HepG2 (cell line): ENCODE measurements around the gene PCSK5.

Experiments
- CTCF ChIP-seq: sonication (generic); formaldehyde crosslinking; IDR thresholded peaks from 2 replicates; pipeline ENCODE4 v1.5.0; 2020; ENCODE audit warnings: mild to moderate bottlenecking, missing genetic modification reagents, moderate library complexity
- EZH2 ChIP-seq: conservative IDR thresholded peaks from 2 replicates; pipeline ENCODE4 v1.6.1; 2012; ENCODE audit warnings: mild to moderate bottlenecking, low read depth, low read length, moderate library complexity
- IKZF4 ChIP-seq: sonication (generic); formaldehyde crosslinking; IDR thresholded peaks from 2 replicates; pipeline ENCODE4 v1.5.1; 2020; ENCODE audit warnings: borderline replicate concordance, mild to moderate bottlenecking, low read depth, missing genetic modification reagents; ENCODE audit errors: not compliant biosample characterization
- MXI1 ChIP-seq: IDR thresholded peaks from 3 replicates; pipeline ENCODE4 v1.6.1; 2012; ENCODE audit warnings: low read depth, low read length, inconsistent platforms, borderline replicate concordance
- POLR2AphosphoS5 ChIP-seq: IDR thresholded peaks from 2 replicates; pipeline ENCODE4 v1.6.1; 2012; ENCODE audit warnings: low read depth, low read length
- RBFOX2 ChIP-seq: fragments of 200-400 bp; formaldehyde crosslinking; IDR thresholded peaks from 2 replicates; pipeline ENCODE4 v1.6.1; 2017; ENCODE audit warnings: low read depth, mild to moderate bottlenecking, low read length
- SOX6 ChIP-seq, 2 experiments: fragments of 450-650 bp in 1 of 2; sonication (generic) in 1 of 2; formaldehyde crosslinking in 1 of 2; IDR thresholded peaks; 2 replicates each; pipeline versions ENCODE4 v1.4.0 to v1.6.1; 2017 to 2020; ENCODE audit warnings: antibody characterized with exemption in 1 of 2, mild to moderate bottlenecking in 1 of 2, missing genetic modification reagents in 1 of 2
- SP1 ChIP-seq, 2 experiments: fragments of 450-650 bp in 1 of 2; sonication (generic) in 1 of 2; formaldehyde crosslinking in 1 of 2; IDR thresholded peaks; 2 replicates each; pipeline versions ENCODE4 v1.4.0 to v1.6.1; 2016 to 2020; ENCODE audit warnings: missing genetic modification reagents in 1 of 2

- TF ChIP-seq RBFOX2 (no peak), EZH2 (no peak), MXI1 (no peak), POLR2AphosphoS5 (no peak), CTCF (CRISPR knock-in tag) (no peak), SP1 (IDR thresholded peaks at IDR 0.05) (no peak), SP1 (CRISPR knock-in tag; IDR thresholded peaks at IDR 0.05) (no peak), SOX6 (IDR thresholded peaks at IDR 0.05) (no peak), SOX6 (CRISPR knock-in tag; IDR thresholded peaks at IDR 0.05) (no peak), IKZF4 (no peak)
Observed at GRCh38 chr9:76338418-76338817, 447.9 kb downstream of the PCSK5 start.
